Measurements from ENCODE around the gene TOB2.

Gene TOB2

DNA sequence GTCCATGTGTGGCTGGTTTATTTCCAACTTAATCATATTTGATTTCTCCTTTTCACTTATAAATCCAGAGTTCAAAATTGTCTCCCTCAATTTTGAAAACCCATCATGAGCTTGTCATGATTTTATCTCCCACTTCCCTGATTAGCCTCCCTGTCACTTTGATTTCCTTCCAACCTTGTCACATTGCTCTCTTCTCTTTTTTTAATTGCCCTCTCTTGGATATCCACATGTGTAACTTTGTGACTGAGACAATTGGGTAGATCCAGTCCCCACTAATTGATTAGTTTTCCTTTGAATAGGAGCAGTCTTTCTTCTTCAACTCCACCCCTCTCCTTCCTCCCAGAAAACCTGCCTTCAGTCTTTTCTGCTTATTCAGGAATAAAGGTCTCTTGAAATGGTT is 62.5 kb downstream of the TOB2 start:
- DNase-seq (ENCODE audit: low spot score), result no peak
